Esophagus squamous epithelium (tissue), 4 donors: Measurements from ENCODE around the gene PRELP.

Source experiments
- CTCF ChIP-seq, 6 experiments: fragments of 450-650 bp in 4 of 6; fragments of 200-600 bp in 2 of 6; sonication (generic) in 2 of 6; IDR thresholded peaks; one replicate each; pipeline ENCODE4 v1.5.1; 2016 to 2019; ENCODE audit warnings: antibody characterized with exemption in 6 of 6, mild to moderate bottlenecking in 4 of 6, moderate library complexity in 4 of 6
- POLR2A ChIP-seq, 4 donors: fragments of 450-650 bp; IDR thresholded peaks; one replicate each; pipeline ENCODE4 v1.6.1; 2017; ENCODE audit warnings: antibody characterized with exemption in 4 of 4, mild to moderate bottlenecking in 4 of 4, moderate library complexity in 3 of 4

- TF ChIP-seq CTCF (IDR thresholded peaks at IDR 0.05) (no peak), POLR2A (IDR thresholded peaks at IDR 0.05) (no peak)
These were observed 4.0 kb downstream of the PRELP start for GRCh38 chr1:203479646-203480045.
